ENCODE data around the gene MORN3. TPM values are rescaled to one million over a fixed set of nuclear protein-coding genes. Genes with fewer than 3 reads are reported as not detected.

MORN3 gene
- total and polyA plus RNA-seq, 12 donors: 0.05 to 0.41 (median 0.25) TPM; not detected in 5

DNA sequence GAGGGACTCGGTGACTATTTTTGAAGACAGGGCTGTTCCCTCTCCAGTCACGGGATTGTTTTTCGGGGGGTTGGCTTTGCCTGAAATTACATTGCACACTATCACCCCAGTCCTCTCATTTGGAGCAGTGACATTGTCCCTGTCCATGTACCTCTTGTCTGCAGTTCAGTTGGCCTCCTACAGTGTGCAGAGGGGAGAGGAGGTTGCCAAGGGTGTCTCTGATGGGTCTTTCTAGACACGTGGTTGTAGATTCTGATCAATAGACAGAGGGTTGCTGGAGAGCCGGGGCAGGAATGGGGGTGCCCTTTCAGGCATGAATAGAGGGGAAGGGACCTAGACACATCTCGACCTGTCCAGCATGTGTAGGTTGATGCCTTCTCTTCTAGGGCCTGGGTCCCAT is 44.3 kb upstream of the MORN3 start:
- WGBS, 4 donors: 41 to 63% (median 50%) methylated on average over 3 to 6 of the region's 6 CpGs
- peak overlapping the region in 2 of 4 donors; percentile 54 to 98 for H3K4me3 ChIP-seq
- intact Hi-C loops (cut with DNase I): no loop called here
- TF ChIP-seq POLR2A (IDR thresholded peaks at IDR 0.05) (no peak), CTCF (IDR thresholded peaks at IDR 0.05) (no peak)
- H3K36me3 ChIP-seq (replicated peaks in 1 of 2): no peaks in the 10 kb centered on the region
- DNase-seq: no peak
- H3K27ac ChIP-seq: peak overlapping the region; percentile 1 to 97 (median 81)
- peaks cover 11 to 33% of the 10 kb centered on the region in 2 donors for H3K4me1 ChIP-seq (replicated peaks in 1 of 2)
- no peaks in the 10 kb centered on the region for H3K27me3 ChIP-seq
- no peaks in the 10 kb centered on the region for H3K9me3 ChIP-seq (replicated peaks in 1 of 3)

- H3K4me1 ChIP-seq (replicated peaks in 1 of 2): peaks cover 11 to 33% of the 10 kb centered on the region in 2 donors
- no peak for TF ChIP-seq POLR2A (IDR thresholded peaks at IDR 0.05)
- no peak for TF ChIP-seq CTCF (IDR thresholded peaks at IDR 0.05)
- no peaks in the 10 kb centered on the region for H3K27me3 ChIP-seq
- H3K9me3 ChIP-seq (replicated peaks in 1 of 3): no peaks in the 10 kb centered on the region
- peak in 6 of 7 donors; percentile 32 to 62 (median 43) for DNase-seq
- intact Hi-C loops (cut with DNase I): no loop called here
- H3K27ac ChIP-seq: peak overlapping the region; percentile 1 to 97 (median 81)
- WGBS, 4 donors: 0 to 31% (median 16%) methylated on average over 1 to 14 of the region's 14 CpGs
- H3K36me3 ChIP-seq (replicated peaks in 1 of 2): no peaks in the 10 kb centered on the region
- peak overlapping the region in 3 of 4 donors; percentile 44 to 98 (median 54) for H3K4me3 ChIP-seq
These were observed 43.9 kb upstream of the MORN3 start for GRCh38 chr12:121713257-121713777.

- intact Hi-C loops (cut with DNase I): no loop called here
These were observed 43.2 kb upstream of the MORN3 start, which contains the start of gene TMEM120B for GRCh38 chr12:121712461-121713256. TMEM120B (plus strand) TSS chr12:121712752; CDS start chr12:121712896, 144 bp downstream.

More at GRCh38 chr12:121712461-121713256, 43.2 kb upstream of the MORN3 start, which contains the start of gene TMEM120B:
- peak within 1 kb of the TSS; percentile 56 to 97 (median 81) for H3K27ac ChIP-seq
- peak within 1 kb of the TSS; percentile 54 to 98 (median 74) for H3K4me3 ChIP-seq
- DNase-seq: peak; percentile 80 to 93 (median 86)
- TF ChIP-seq POLR2A (IDR thresholded peaks at IDR 0.05): peak; percentile 82 to 91
- TF ChIP-seq CTCF (IDR thresholded peaks at IDR 0.05): peak in 1 of 6 experiments; percentile 2
- H3K4me1 ChIP-seq (replicated peaks in 1 of 2): peaks cover 11 to 33% of the 10 kb centered on the region in 2 donors
- H3K36me3 ChIP-seq (replicated peaks in 1 of 2): no peaks in the 10 kb centered on the region
- H3K27me3 ChIP-seq: no peaks in the 10 kb centered on the region
- no peaks in the 10 kb centered on the region for H3K9me3 ChIP-seq (replicated peaks in 1 of 3)
- 0 to 1% (median 0%) methylated on average over 2 to 74 of the region's 74 CpGs for WGBS, 4 donors

All from adrenal gland (tissue), 12 donors.